Measurements from ENCODE around the gene SERPINA3.

GRCh38 chr14:94597788-94598187 lies 14.4 kb upstream of the SERPINA3 start:
- no peak for TF ChIP-seq CTCF (conservative IDR thresholded peaks at IDR 0.05 in 1 of 2, IDR thresholded peaks at IDR 0.05 in 1 of 2; ENCODE audit: extremely low read depth in 1 of 2, insufficient read depth in 1 of 2, low read depth in 1 of 2, low read length in 2 of 2)
- TF ChIP-seq EZH2 (IDR thresholded peaks at IDR 0.05; ENCODE audit: borderline replicate concordance, low read length), result no peak
